Transverse colon (tissue), 4 donors: ENCODE measurements around the gene PGBD4. TPM values are rescaled to one million over a fixed set of nuclear protein-coding genes. Genes with fewer than 3 reads are reported as not detected.

Experiments
- DNase-seq: peaks from one replicate; pipeline ENCODE4 v3.0.0-alpha.2; 2019
- H3K27ac ChIP-seq, 4 donors: fragments of 200-600 bp; sonication (generic); 2 replicates each; pipeline ENCODE4 v1.5.1; 2016 to 2018; ENCODE audit warnings: inconsistent platforms in 4 of 4
- H3K27me3 ChIP-seq: fragments of 200-600 bp; sonication (generic); 2 replicates; pipeline ENCODE4 v1.5.1; 2017; ENCODE audit warnings: inconsistent platforms
- H3K36me3 ChIP-seq, 4 donors: fragments of 200-600 bp; sonication (generic); 2 replicates each; pipeline ENCODE4 v1.5.1; 2017 to 2019; ENCODE audit warnings: inconsistent platforms in 4 of 4
- H3K4me1 ChIP-seq, 4 donors: fragments of 200-600 bp; sonication (generic); 2 replicates each; pipeline ENCODE4 v1.5.1; 2017 to 2020; ENCODE audit warnings: inconsistent platforms in 4 of 4
- H3K4me3 ChIP-seq, 4 donors: fragments of 200-600 bp; sonication (generic); 1 replicate in 1 of 4; 2 replicates in 3 of 4; pipeline versions ENCODE4 v1.5.1 to v1.6.1; 2017 to 2019; ENCODE audit warnings: inconsistent platforms in 4 of 4
- H3K9me3 ChIP-seq, 2 donors: fragments of 200-600 bp; sonication (generic); 2 replicates each; pipeline ENCODE4 v1.5.1; 2017 to 2019; ENCODE audit warnings: inconsistent platforms in 2 of 2
- CTCF ChIP-seq, 5 experiments: fragments of 200-600 bp in 3 of 5; fragments of 450-650 bp in 2 of 5; sonication (generic) in 3 of 5; IDR thresholded peaks; 1 replicate in 2 of 5; 2 replicates in 3 of 5; pipeline ENCODE4 v1.5.1; 2016 to 2017; ENCODE audit warnings: antibody characterized with exemption in 5 of 5, inconsistent platforms in 3 of 5, mild to moderate bottlenecking in 2 of 5, moderate library complexity in 1 of 5
- EP300 ChIP-seq: sonication (generic); formaldehyde crosslinking; IDR thresholded peaks from one replicate; pipeline ENCODE4 v1.6.1; 2017; ENCODE audit warnings: antibody characterized with exemption, low read depth
- POLR2A ChIP-seq: fragments of 450-650 bp; IDR thresholded peaks from one replicate; pipeline ENCODE4 v1.6.1; 2016; ENCODE audit warnings: antibody characterized with exemption, mild to moderate bottlenecking, moderate library complexity
- POLR2AphosphoS5 ChIP-seq, 3 donors: sonication (generic); formaldehyde crosslinking; IDR thresholded peaks; one replicate each; pipeline ENCODE4 v1.6.1; 2016; ENCODE audit warnings: antibody characterized with exemption in 3 of 3
- WGBS, 2 donors: methylation state at CpG; one replicate each; pipeline ENCODE4 v1.1.5; 2018; ENCODE audit warnings: low coverage in 1 of 2; 5-methylcytosine and 5-hydroxymethylcytosine counted together
- in situ Hi-C, 4 donors: fragments of 200-750 bp; cut with MboI; loops; one replicate each; pipeline versions ENCODE4 v1.15.0 to v1.15.1; 2017; ENCODE audit warnings: low sequenced_read_pairs in 3 of 4, low pct_ligation_motif_present in 1 of 4, low pct_unique_long_range_greater_than_20kb in 1 of 4
- intact Hi-C: fragments of 100-400 bp; cut with DNase I; formaldehyde crosslinking; loops from one replicate; pipeline ENCODE4 v1.15.1; 2023; ENCODE audit warnings: low total_unique reads
- total RNA-seq, 4 donors: library from RNA; depleted of rRNA; stranded (reverse); fragments of >200 nt; gene quantifications; one replicate each; pipeline ENCODE4 v1.1.0, GENCODE V29; 2016

PGBD4 gene
- total RNA-seq, 4 donors from 2014 or later, result 1.1 to 7.6 (median 1.9) TPM

GRCh38 chr15:34124651-34125050 lies 22.8 kb downstream of the PGBD4 start:
- H3K9me3 ChIP-seq, result no peaks in the 10 kb centered on the region
- WGBS, 2 donors, result 77 to 78% methylated on average over 2 to 4 of the region's 4 CpGs
- no peaks in the 10 kb centered on the region for H3K4me1 ChIP-seq
- H3K4me3 ChIP-seq, result no peak overlapping the region
- no peak overlapping the region for H3K27ac ChIP-seq
- intact Hi-C loops, result no loop called here
- no peaks in the 10 kb centered on the region for H3K27me3 ChIP-seq
- in situ Hi-C loops, result loop anchor here in 2 of 4 donors (25.0 kb wide), 2 partner anchors 112 to 238 kb away; partner anchors contain the start of gene LPCAT4 (in 1 of the 2)
- no peak for TF ChIP-seq POLR2AphosphoS5 (IDR thresholded peaks at IDR 0.05)
- no peak for TF ChIP-seq CTCF (IDR thresholded peaks at IDR 0.05)
- TF ChIP-seq EP300, result no peak
- no peak for TF ChIP-seq POLR2A
- H3K36me3 ChIP-seq, result no peaks in the 10 kb centered on the region
- no peak for DNase-seq

- 38 to 55% methylated on average over 1 of the region's 1 CpG for WGBS, 2 donors
- Histone ChIP-seq H3K4me3 (no peak overlapping the region), H3K4me1 (no peaks in the 10 kb centered on the region), H3K27me3 (no peaks in the 10 kb centered on the region), H3K27ac (no peak overlapping the region), H3K9me3 (no peaks in the 10 kb centered on the region), H3K36me3 (no peaks in the 10 kb centered on the region)
- in situ Hi-C loops (no loop called here), intact Hi-C loops (no loop called here)
- no peak for DNase-seq
- no peak for TF ChIP-seq EP300
- TF ChIP-seq POLR2A, result no peak
- TF ChIP-seq POLR2AphosphoS5 (IDR thresholded peaks at IDR 0.05), result no peak
- no peak for TF ChIP-seq CTCF (IDR thresholded peaks at IDR 0.05)
Observed at GRCh38 chr15:34125945-34126344, 24.1 kb downstream of the PGBD4 start.

DNA sequence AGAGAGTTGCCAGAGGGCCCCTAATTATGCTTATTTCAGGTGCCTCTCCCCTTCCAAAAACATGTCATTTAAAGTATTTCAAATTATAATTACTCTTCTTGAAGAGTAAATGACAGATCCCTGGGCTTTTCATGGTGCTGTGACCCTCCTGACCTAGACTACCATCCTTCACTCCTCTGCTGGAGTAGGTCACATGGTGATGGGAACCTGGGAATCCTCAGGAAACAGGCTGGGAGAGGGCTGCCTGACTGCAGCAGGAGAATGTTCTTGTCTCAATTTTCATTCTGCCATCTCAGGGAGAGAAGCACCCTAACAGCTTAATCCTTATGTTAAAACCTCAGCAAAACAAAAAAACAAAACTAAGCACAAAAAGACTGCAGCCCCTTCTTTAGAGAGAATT lies 24.6 kb downstream of the PGBD4 start:
- no peaks in the 10 kb centered on the region for H3K4me1 ChIP-seq
- H3K9me3 ChIP-seq, result no peaks in the 10 kb centered on the region
- no peak overlapping the region for H3K27ac ChIP-seq
- intact Hi-C loops (no loop called here), in situ Hi-C loops (no loop called here)
- H3K27me3 ChIP-seq, result no peaks in the 10 kb centered on the region
- no peaks in the 10 kb centered on the region for H3K36me3 ChIP-seq
- H3K4me3 ChIP-seq, result no peak overlapping the region
- DNase-seq, result no peak
- no peak for TF ChIP-seq POLR2AphosphoS5 (IDR thresholded peaks at IDR 0.05)
- TF ChIP-seq POLR2A, result no peak
- TF ChIP-seq CTCF (IDR thresholded peaks at IDR 0.05), result no peak
- TF ChIP-seq EP300, result no peak

- TF ChIP-seq POLR2AphosphoS5 (IDR thresholded peaks at IDR 0.05) (no peak), CTCF (IDR thresholded peaks at IDR 0.05) (no peak), EP300 (no peak), POLR2A (no peak)
- H3K9me3 ChIP-seq, result no peaks in the 10 kb centered on the region
- in situ Hi-C loops (no loop called here), intact Hi-C loops (no loop called here)
- H3K27me3 ChIP-seq, result no peaks in the 10 kb centered on the region
- H3K27ac ChIP-seq, result no peak overlapping the region
- WGBS, 2 donors, result 48 to 50% methylated on average over 2 of the region's 2 CpGs
- no peak overlapping the region for H3K4me3 ChIP-seq
- no peaks in the 10 kb centered on the region for H3K4me1 ChIP-seq
- no peak for DNase-seq
- H3K36me3 ChIP-seq, result no peaks in the 10 kb centered on the region
Observed at GRCh38 chr15:34128898-34129297, 27.0 kb downstream of the PGBD4 start.
